Measurements from ENCODE around the gene PSME3IP1.

PSME3IP1 gene

DNA sequence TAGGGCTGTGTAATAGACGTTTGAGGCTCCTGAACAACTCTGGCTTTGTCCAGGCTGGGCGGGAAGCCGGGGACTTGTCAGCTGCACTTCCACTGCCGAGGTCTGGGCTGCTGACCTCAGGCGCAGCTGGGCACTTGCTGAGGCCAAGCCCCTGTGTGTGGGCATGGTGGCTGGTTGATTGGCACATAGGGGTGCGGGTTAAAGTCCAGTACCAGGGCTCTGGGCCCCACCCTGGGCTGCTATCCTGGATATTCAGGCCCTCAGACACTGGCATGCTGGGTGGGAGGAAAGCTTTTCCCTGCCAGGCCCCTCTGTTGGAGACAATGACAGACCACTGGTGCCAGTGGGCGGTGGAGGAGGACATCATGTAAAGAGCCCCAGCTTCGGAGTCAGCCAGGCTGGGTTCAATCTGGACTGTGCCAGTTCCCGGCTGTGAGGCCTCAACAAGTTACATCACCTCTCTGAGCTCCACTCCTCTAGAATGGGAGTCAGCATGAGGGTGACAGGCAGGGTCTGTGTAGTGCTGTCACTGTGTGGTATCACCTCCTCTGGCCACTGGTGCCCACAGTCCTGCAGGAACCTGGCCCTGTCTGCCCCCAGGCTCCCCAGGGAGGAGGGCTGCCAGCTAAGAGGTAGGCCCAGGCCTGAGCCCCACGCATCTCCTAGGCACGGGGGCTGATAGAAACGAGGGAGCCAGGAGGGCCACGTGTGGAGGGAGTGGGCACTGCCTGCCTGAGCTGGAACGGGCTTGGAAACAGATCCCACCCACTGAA, 42.5 kb downstream of the PSME3IP1 start:
- no peak overlapping the region for H3K27ac ChIP-seq
- TF ChIP-seq, protein P1, sequence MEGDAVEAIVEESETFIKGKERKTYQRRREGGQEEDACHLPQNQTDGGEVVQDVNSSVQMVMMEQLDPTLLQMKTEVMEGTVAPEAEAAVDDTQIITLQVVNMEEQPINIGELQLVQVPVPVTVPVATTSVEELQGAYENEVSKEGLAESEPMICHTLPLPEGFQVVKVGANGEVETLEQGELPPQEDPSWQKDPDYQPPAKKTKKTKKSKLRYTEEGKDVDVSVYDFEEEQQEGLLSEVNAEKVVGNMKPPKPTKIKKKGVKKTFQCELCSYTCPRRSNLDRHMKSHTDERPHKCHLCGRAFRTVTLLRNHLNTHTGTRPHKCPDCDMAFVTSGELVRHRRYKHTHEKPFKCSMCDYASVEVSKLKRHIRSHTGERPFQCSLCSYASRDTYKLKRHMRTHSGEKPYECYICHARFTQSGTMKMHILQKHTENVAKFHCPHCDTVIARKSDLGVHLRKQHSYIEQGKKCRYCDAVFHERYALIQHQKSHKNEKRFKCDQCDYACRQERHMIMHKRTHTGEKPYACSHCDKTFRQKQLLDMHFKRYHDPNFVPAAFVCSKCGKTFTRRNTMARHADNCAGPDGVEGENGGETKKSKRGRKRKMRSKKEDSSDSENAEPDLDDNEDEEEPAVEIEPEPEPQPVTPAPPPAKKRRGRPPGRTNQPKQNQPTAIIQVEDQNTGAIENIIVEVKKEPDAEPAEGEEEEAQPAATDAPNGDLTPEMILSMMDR (IDR thresholded peaks at IDR 0.05), result no peak
- no peak for TF ChIP-seq ZFX (IDR thresholded peaks at IDR 0.05; ENCODE audit: borderline replicate concordance)

DNA sequence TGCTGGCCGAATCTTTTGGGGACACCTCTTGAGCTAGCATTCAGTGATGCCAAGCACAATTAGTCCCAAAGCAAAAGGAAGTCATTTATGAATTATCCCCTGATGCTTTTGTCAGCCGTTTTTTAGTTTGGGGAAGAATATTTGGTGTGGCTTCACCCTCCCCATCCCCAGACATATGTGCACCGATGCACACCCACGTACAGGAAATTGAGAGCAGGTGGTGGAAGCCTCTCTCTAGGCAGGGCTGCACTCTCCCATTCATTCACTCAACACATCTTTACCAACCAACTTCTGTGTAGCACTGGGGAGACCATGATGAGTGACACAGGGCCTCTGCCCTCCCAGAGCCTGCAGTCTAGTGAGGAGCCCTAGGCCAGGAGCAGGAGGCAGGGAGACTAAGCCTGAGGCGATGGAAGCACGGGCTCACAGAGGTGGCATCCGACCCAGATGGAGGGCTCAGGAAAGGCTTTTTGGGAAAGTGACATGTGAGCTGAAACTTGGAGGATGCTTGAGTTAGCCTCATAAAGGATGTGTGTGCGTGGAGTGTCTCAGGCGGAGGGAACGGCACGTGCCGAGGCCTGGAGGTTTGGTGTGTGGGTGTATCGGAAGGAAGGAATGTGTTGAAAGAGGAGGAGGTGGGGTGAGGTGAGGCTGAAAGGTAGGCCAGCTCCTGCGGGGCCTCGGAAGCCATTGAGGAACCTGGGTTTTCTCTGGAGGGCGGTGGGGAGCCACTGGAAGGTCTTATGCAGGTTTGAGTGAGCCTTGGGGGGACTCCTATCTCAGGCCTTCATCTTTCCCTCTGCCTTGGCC, 43.8 kb downstream of the PSME3IP1 start:
- TF ChIP-seq ZFX (IDR thresholded peaks at IDR 0.05; ENCODE audit: borderline replicate concordance), result no peak
- TF ChIP-seq, protein P1 (IDR thresholded peaks at IDR 0.05), result no peak
- H3K27ac ChIP-seq, result no peak overlapping the region

DNA sequence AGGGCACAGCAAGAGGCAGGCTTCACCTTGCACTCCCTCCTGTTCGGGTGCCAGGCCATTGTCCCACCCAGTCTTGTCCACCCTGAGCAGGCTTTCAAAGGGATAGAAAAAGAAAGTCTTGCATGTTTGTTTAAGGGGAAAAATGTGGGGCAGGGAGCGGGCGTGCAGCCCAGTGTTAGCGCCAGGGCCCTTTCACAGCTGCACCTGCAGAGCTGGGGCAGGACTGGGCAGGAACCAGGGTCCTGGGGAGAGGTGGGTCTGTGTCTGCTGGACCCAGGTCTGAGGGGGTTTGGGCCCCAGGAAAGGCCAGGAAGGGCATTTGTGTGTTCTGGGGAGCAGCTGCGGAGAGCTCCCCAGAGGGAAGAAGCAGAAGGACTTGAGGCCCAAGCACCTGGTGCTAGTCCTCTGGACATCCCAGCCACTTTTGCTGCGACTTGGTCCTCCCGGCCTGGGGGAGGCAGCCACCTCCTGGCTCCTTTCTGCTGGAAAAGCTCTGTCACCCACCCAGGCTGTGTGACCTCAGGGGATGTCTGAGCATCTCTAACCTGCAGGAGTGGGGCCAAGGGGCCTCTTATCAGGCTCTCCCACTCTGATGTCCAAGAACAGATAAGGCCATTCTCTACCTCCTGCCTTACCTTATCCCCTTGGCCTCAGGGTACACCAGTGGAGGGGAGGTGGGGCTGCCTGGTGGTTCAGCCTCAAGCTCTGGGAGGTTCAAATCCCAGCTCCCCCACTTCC, 44.7 kb downstream of the PSME3IP1 start:
- no peak overlapping the region for H3K27ac ChIP-seq
- no peak for TF ChIP-seq ZFX (IDR thresholded peaks at IDR 0.05; ENCODE audit: borderline replicate concordance)
- TF ChIP-seq, protein P1 (IDR thresholded peaks at IDR 0.05), result no peak

DNA sequence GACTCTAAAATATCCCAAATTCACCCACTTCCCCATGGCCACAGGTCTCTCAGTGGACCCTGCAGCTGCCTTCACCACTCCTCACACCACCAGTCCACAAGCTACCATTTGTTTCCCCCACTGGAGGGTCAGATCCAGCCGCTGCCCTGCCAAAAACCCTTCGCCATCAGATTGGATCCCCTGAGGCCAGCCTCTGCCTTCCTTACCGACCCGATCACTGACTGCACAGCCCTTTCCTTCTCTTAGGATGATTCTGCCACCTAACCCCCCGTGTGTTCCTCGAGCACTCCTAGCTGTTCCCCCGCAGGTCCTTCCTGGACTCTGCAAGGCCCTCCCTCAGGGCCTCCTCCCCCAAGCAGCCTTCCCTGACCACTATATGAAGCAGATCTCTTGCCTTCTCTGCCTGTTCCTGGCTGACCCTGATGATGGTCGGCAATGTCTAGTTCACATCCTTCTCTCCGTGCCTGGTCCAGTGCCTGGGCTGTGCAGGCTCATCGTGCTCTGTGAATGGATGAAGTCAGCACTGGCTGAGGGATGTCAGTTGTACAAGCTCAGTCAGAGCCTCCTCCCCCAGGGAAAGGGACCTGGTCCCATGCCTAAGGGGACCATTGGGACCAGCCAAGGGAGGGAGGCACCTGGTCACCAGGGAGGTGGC, 47.4 kb downstream of the PSME3IP1 start:
- TF ChIP-seq, protein P1 (IDR thresholded peaks at IDR 0.05), result no peak
- no peak for TF ChIP-seq ZFX (IDR thresholded peaks at IDR 0.05; ENCODE audit: borderline replicate concordance)
- H3K27ac ChIP-seq, result no peak overlapping the region

DNA sequence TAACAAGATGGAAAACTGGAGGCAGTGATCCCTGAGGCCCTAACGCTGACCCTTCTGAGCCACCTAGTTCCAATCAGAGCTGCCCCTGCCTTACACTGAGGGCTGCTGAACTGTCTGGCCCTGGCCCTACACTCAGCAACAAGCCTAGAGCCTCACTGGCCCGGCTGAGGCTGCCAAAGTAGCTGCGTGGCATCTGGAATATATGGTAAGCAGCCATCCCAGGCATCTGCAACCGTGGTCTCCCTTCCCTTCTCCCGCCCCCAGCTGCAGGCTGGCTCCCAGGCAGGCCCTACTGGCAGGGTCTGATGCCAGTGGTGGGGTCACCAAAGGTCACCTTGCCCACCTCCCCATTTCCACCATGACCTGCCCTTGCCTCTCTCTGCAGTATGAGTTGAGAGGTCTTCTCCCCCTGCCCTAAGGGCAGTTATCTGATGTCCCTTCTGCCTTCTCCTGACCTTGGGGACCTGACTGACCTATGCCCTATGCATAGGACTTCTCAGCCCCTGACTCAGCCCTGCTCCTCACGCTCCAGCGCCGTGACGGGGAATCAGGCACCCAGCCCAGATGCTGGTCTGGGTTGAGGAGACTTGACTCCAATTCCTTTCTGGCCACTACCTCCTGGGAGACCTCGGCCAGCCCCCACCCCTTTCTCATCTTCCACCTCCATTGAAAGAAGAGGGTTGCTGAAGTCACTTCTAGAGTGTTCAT, 48.1 kb downstream of the PSME3IP1 start:
- TF ChIP-seq ZFX (IDR thresholded peaks at IDR 0.05; ENCODE audit: borderline replicate concordance), result no peak
- TF ChIP-seq, protein P1 (IDR thresholded peaks at IDR 0.05), result no peak
- H3K27ac ChIP-seq, result no peak overlapping the region

DNA sequence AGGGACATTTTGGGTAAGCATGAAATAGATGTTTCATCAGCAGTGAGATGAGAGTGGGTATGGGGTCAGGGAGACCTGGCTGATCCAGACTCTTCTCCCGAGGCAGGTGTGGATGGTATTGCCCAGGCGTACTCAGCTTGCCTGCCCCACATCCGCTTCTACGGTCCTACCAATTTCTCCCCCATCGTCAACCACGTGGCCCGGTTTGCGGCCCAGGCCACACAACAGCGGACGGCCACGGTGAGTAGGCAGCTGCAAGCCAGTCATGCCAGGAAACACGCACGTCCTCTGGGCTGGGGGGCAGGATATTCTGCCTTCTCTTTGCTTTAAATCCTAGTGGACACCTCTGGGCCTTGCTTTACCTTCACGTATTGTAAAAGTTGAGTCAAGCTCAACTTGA, 48.8 kb downstream of the PSME3IP1 start:
- no peak overlapping the region for H3K27ac ChIP-seq
- no peak for TF ChIP-seq ZFX (IDR thresholded peaks at IDR 0.05; ENCODE audit: borderline replicate concordance)
- TF ChIP-seq, protein P1 (IDR thresholded peaks at IDR 0.05), result no peak
